RWPE2 (cell line): ENCODE measurements around the gene COL6A1.

ENCODE experiments used
- ATAC-seq: fragments of 200-7000 bp; cut with Tn5 transposase; 3 replicates; pipeline ENCODE4 v1.9.1; 2021; ENCODE audit warnings: low read depth
- DNase-seq: peaks from one replicate; pipeline ENCODE4 v3.0.0-alpha.2; 2020; ENCODE audit warnings: low spot score
- H3K27ac ChIP-seq: fragments of 450-650 bp; 2 replicates; pipeline ENCODE4 v1.5.1; 2017; ENCODE audit warnings: mild to moderate bottlenecking; ENCODE audit not compliant: poor library complexity, severe bottlenecking
- H3K27me3 ChIP-seq: fragments of 250-450 bp; sonication (Bioruptor Pico); 2 replicates; pipeline ENCODE4 v1.5.1; 2021; ENCODE audit warnings: mild to moderate bottlenecking, moderate library complexity; ENCODE audit not compliant: insufficient read depth, poor library complexity, severe bottlenecking
- H3K36me3 ChIP-seq: fragments of 250-450 bp; sonication (Bioruptor Pico); 2 replicates; pipeline ENCODE4 v1.5.1; 2020; ENCODE audit warnings: low read depth, mild to moderate bottlenecking, moderate library complexity
- H3K4me1 ChIP-seq: fragments of 250-450 bp; sonication (Bioruptor Pico); 2 replicates; pipeline ENCODE4 v1.5.1; 2021; ENCODE audit warnings: mild to moderate bottlenecking, moderate library complexity; ENCODE audit not compliant: insufficient read depth, poor library complexity, severe bottlenecking
- H3K4me3 ChIP-seq: fragments of 250-450 bp; sonication (Bioruptor Pico); 2 replicates; pipeline ENCODE4 v1.5.1; 2021; ENCODE audit warnings: mild to moderate bottlenecking, moderate library complexity; ENCODE audit not compliant: severe bottlenecking
- H3K9me3 ChIP-seq: fragments of 250-450 bp; sonication (Bioruptor Pico); 2 replicates; pipeline ENCODE4 v1.5.1; 2021; ENCODE audit warnings: mild to moderate bottlenecking, moderate library complexity; ENCODE audit not compliant: severe bottlenecking
- CTCF ChIP-seq: fragments of 450-650 bp; IDR thresholded peaks from one replicate; pipeline ENCODE4 v1.5.1; 2017; ENCODE audit warnings: mild to moderate bottlenecking, moderate library complexity; ENCODE audit not compliant: poor library complexity, severe bottlenecking

Gene COL6A1

DNA sequence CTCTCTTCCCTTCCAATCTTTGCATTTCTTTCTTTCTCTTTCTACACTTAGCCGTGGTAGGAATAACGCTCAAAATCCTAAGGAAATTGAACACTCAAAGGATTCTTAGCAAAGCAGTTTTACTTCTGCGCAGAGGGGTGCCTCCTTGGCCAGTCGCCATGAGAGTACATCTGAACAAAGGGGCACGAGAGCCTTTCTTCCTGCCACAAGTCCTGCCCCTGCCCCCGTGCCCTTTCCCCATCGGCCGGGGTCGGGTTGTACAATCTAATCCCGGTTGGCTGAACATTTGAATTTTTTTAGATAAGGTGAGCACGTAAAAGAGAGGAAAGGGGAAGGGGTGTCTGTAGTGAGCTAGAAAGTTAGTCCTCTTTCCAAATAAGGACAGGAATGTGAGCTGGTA lies 28.6 kb upstream of the COL6A1 start:
- Histone ChIP-seq H3K4me3 (no peak overlapping the region), H3K4me1 (peaks cover 9% of the 10 kb centered on the region), H3K27ac (no peak overlapping the region), H3K27me3 (peaks cover 30% of the 10 kb centered on the region), H3K36me3 (no peaks in the 10 kb centered on the region), H3K9me3 (no peaks in the 10 kb centered on the region)
- ATAC-seq (no peak), DNase-seq (no peak)
- TF ChIP-seq CTCF: no peak

GRCh38 chr21:45954261-45954660 lies 27.3 kb upstream of the COL6A1 start:
- no peak for ATAC-seq

GRCh38 chr21:45954921-45955320 lies 26.6 kb upstream of the COL6A1 start:
- Histone ChIP-seq H3K27me3 (peaks cover 13% of the 10 kb centered on the region), H3K4me1 (peaks cover 9% of the 10 kb centered on the region), H3K27ac (no peak overlapping the region), H3K4me3 (no peak overlapping the region), H3K36me3 (no peaks in the 10 kb centered on the region), H3K9me3 (no peaks in the 10 kb centered on the region)
- DNase-seq (no peak), ATAC-seq (no peak)
- no peak for TF ChIP-seq CTCF

More at GRCh38 chr21:45954261-45954660, 27.3 kb upstream of the COL6A1 start:
- Histone ChIP-seq H3K9me3 (no peaks in the 10 kb centered on the region), H3K36me3 (no peaks in the 10 kb centered on the region), H3K27me3 (peaks cover 19% of the 10 kb centered on the region), H3K4me1 (peaks cover 9% of the 10 kb centered on the region), H3K4me3 (no peak overlapping the region), H3K27ac (no peak overlapping the region)
- DNase-seq: no peak
- TF ChIP-seq CTCF: no peak

DNA sequence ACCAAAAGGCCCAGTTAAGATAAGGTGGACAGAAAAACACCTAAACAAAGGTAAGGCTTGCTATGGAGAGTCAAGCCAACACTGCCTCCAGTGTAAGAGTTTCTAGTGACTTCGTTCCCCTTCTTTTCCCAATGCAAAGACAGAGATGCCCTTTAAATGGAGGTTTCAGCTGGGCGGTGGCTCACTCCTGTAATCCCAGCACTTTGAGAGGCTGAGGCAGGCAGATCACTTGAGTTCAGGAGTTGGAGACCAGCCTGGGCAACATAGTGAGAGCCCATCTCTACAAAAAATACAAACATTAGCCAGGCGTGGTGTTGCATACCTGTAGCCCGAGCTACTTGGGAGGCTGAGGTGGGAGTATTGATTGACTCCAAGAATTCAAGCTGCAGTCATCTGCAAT lies 24.0 kb upstream of the COL6A1 start:
- no peak for TF ChIP-seq CTCF
- Histone ChIP-seq H3K9me3 (no peaks in the 10 kb centered on the region), H3K4me3 (no peak overlapping the region), H3K36me3 (no peaks in the 10 kb centered on the region), H3K4me1 (no peaks in the 10 kb centered on the region), H3K27ac (no peak overlapping the region), H3K27me3 (no peaks in the 10 kb centered on the region)
- no peak for ATAC-seq
- no peak for DNase-seq

- no peak for DNase-seq
- H3K9me3 ChIP-seq: no peaks in the 10 kb centered on the region
- no peak for TF ChIP-seq CTCF
- H3K4me1 ChIP-seq: no peaks in the 10 kb centered on the region
- ATAC-seq: no peak
- H3K4me3 ChIP-seq: no peak overlapping the region
- no peaks in the 10 kb centered on the region for H3K27me3 ChIP-seq
- H3K27ac ChIP-seq: no peak overlapping the region
- no peaks in the 10 kb centered on the region for H3K36me3 ChIP-seq
Measured at GRCh38 chr21:45957981-45958600, 23.5 kb upstream of the COL6A1 start.
